ENCODE data around the gene XRRA1. TPM values are rescaled to one million over a fixed set of nuclear protein-coding genes. Genes with fewer than 3 reads are reported as not detected.
"Not testable (repeated sequence)": the region's sequence is repeated elsewhere in the genome, so short reads cannot be mapped to it uniquely, and the experiment has no call there.

The XRRA1 gene
- total RNA-seq, 1 donor: 6.4 TPM

DNA sequence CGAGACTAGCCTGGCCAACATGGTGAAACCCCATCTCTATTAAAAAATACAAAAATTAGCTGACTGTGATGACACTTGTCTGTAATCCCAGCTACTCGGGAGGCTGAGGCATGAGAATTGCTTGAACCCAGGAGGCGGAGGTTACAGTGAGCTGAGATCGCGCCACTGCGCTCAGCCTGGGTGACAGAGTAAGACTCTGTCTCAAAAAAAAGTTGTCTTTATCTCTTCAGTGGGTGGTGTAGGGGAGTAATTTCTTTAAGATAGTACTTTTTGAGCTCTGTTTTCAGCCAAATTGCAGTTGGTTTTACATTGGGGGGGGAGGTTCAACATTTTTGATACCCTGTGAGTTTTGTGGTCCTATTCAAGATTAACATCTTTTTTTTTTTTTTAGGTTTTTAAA is 11.2 kb upstream of the XRRA1 start:
- not testable (repeated sequence) for H3K9me3 ChIP-seq (ENCODE audit: low read depth, low read length); H3K4me1 ChIP-seq (ENCODE audit: insufficient read depth, low read length); H3K4me3 ChIP-seq (ENCODE audit: low read length); H3K27me3 ChIP-seq (ENCODE audit: insufficient read depth, low read length)

- H3K9me3 ChIP-seq (ENCODE audit: low read depth, low read length): no peaks in the 10 kb centered on the region
- H3K4me3 ChIP-seq (ENCODE audit: low read length): no peak overlapping the region
- H3K4me1 ChIP-seq (ENCODE audit: insufficient read depth, low read length): peaks cover 10% of the 10 kb centered on the region
- H3K27me3 ChIP-seq (ENCODE audit: insufficient read depth, low read length): no peaks in the 10 kb centered on the region
Observed at GRCh38 chr11:74957937-74958629, 9.2 kb upstream of the XRRA1 start.

- no peak overlapping the region for H3K4me3 ChIP-seq (ENCODE audit: low read length)
- no peaks in the 10 kb centered on the region for H3K9me3 ChIP-seq (ENCODE audit: low read depth, low read length)
- peaks cover 20% of the 10 kb centered on the region for H3K4me1 ChIP-seq (ENCODE audit: insufficient read depth, low read length)
- H3K27me3 ChIP-seq (ENCODE audit: insufficient read depth, low read length): no peaks in the 10 kb centered on the region
Observed at GRCh38 chr11:74956397-74957015, 7.6 kb upstream of the XRRA1 start.

DNA sequence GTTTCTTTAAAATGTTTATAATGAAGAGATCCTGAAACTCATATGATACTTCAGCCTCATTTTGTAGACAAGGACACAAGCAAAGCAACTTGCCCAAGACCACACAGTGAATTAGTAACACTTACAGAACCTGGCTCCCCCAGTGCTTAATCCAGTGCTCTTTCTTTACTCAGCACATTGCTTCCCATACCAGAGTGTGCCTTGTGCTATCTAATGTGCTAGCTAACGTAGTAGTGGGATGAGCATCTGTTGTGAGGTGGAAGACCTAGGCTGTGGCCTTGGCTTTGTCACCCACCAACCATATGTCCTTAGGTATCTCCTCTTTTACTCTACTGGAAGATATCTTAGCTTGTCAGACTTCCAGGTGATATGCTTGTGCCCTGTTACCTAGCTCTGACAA is 5.3 kb upstream of the XRRA1 start:
- H3K4me1 ChIP-seq (ENCODE audit: insufficient read depth, low read length): peaks cover 41% of the 10 kb centered on the region
- H3K4me3 ChIP-seq (ENCODE audit: low read length): no peak overlapping the region
- no peaks in the 10 kb centered on the region for H3K27me3 ChIP-seq (ENCODE audit: insufficient read depth, low read length)
- H3K9me3 ChIP-seq (ENCODE audit: low read depth, low read length): no peaks in the 10 kb centered on the region

GRCh38 chr11:74953451-74953850 is 4.6 kb upstream of the XRRA1 start:
- no peaks in the 10 kb centered on the region for H3K27me3 ChIP-seq (ENCODE audit: insufficient read depth, low read length)
- H3K9me3 ChIP-seq (ENCODE audit: low read depth, low read length): no peaks in the 10 kb centered on the region
- H3K4me1 ChIP-seq (ENCODE audit: insufficient read depth, low read length): peaks cover 44% of the 10 kb centered on the region
- no peak overlapping the region for H3K4me3 ChIP-seq (ENCODE audit: low read length)

DNA sequence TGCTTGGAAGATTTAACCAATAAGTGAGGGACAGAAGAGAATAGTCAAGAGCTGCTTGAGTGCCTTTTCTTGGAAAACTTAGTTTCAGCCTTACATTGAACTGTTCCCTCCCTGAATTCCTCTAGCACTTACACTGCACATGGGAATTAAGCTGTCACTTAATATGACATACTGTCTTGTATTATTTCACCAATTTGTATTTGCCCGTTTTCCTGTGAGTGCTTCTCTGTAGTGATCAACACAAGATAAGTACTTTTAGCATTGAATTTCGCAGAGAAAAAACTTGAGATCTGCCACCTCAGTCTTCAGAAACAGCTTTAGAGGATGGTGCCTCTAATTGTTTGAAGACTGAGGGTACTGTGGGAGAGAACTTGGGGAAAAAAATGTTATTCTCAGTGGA is 3.9 kb upstream of the XRRA1 start:
- H3K4me1 ChIP-seq (ENCODE audit: insufficient read depth, low read length): peaks cover 45% of the 10 kb centered on the region
- no peak overlapping the region for H3K4me3 ChIP-seq (ENCODE audit: low read length)
- H3K27me3 ChIP-seq (ENCODE audit: insufficient read depth, low read length): no peaks in the 10 kb centered on the region
- H3K9me3 ChIP-seq (ENCODE audit: low read depth, low read length): no peaks in the 10 kb centered on the region

- Histone ChIP-seq H3K4me1 (ENCODE audit: insufficient read depth, low read length) (peaks cover 45% of the 10 kb centered on the region), H3K27me3 (ENCODE audit: insufficient read depth, low read length) (no peaks in the 10 kb centered on the region), H3K4me3 (ENCODE audit: low read length) (no peak overlapping the region), H3K9me3 (ENCODE audit: low read depth, low read length) (no peaks in the 10 kb centered on the region)
Observed at GRCh38 chr11:74951226-74951625, 2.3 kb upstream of the XRRA1 start.

GRCh38 chr11:74950374-74950969 is 1.6 kb upstream of the XRRA1 start:
- H3K9me3 ChIP-seq (ENCODE audit: low read depth, low read length): no peaks in the 10 kb centered on the region
- H3K4me1 ChIP-seq (ENCODE audit: insufficient read depth, low read length): peaks cover 45% of the 10 kb centered on the region
- H3K27me3 ChIP-seq (ENCODE audit: insufficient read depth, low read length): no peaks in the 10 kb centered on the region
- peak overlapping the region; percentile 78 for H3K4me3 ChIP-seq (ENCODE audit: low read length)

GRCh38 chr11:74949753-74950137 is 854 bp upstream of the XRRA1 start:
- no peaks in the 10 kb centered on the region for H3K9me3 ChIP-seq (ENCODE audit: low read depth, low read length)
- peak overlapping the region; percentile 78 for H3K4me3 ChIP-seq (ENCODE audit: low read length)
- peaks cover 45% of the 10 kb centered on the region for H3K4me1 ChIP-seq (ENCODE audit: insufficient read depth, low read length)
- H3K27me3 ChIP-seq (ENCODE audit: insufficient read depth, low read length): no peaks in the 10 kb centered on the region

DNA sequence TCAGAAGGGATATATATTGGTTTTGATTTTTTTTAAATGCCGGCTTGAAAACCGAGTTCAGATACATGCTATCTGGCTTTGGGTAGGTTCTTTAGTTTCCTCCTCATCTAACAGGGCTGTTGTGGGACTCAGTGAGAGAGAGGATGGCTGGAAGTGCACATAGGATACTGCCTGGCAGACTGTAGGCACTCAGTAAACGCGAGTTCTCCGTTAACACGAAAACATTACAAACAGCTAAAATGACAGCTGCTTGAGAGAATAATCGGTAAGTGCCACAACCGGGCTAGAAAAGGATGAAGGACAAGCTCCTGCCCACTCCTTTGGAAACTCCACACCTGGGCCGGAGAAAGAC is 369 bp downstream of the XRRA1 start:
- Histone ChIP-seq H3K4me3 (ENCODE audit: low read length) (peak overlapping the region; percentile 78), H3K9me3 (ENCODE audit: low read depth, low read length) (no peaks in the 10 kb centered on the region), H3K4me1 (ENCODE audit: insufficient read depth, low read length) (peaks cover 42% of the 10 kb centered on the region), H3K27me3 (ENCODE audit: insufficient read depth, low read length) (no peaks in the 10 kb centered on the region)

DNA sequence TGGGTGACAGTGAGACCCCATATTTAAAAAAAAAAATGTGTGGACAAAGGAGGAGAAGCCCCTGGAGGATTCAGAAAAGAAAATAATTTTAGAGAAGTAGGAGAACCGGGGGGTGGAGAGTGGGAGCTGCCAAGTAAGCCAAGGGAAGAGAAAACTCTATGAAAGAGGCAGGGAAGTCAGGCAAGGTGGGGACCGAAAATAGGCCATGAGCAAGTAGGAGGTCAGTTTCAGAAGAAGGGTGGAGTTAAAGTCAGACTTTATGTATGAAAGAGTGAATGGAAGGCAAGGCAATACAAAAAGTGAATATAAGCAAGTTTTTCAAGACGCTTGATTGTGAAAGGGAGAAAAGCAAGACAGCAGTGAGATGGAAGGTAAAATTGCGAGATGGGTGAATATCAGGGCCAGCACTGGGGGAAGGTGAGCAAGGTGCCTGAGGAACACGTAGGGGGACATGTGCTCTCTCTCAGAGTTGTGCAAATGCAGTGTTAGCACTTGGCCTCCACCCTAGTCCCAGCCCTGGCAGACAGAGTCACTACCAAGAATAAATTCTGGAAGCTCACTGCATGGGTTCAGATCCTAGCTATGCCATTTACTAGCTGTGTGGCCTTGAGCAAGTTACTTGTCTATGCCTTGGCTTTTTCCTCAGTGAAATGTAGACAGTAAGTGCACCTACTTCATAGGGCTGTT is 6.7 kb downstream of the XRRA1 start:
- Histone ChIP-seq H3K4me3 (ENCODE audit: low read length) (no peak overlapping the region), H3K27me3 (ENCODE audit: insufficient read depth, low read length) (no peaks in the 10 kb centered on the region), H3K9me3 (ENCODE audit: low read depth, low read length) (no peaks in the 10 kb centered on the region), H3K4me1 (ENCODE audit: insufficient read depth, low read length) (no peaks in the 10 kb centered on the region)

DNA sequence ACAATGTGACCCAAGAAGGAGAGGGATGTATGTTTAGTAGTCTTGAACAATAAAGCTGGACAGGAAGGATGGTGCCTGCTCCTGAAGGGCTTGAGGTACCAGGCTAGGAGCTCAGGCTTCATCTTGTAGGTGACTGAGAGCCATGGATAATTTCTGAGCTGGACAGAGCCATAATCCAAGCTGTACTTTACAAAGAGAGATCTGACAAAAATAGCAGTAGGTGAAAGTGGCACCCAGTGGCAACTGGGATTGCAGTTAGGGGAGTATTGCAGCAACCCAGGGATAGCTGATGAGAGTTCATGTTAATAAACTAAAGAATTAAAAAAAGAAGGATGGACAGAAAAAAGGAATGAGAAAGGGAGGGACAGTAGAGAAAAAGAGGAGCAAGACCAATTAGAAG is 7.4 kb downstream of the XRRA1 start:
- H3K9me3 ChIP-seq (ENCODE audit: low read depth, low read length): no peaks in the 10 kb centered on the region
- H3K4me3 ChIP-seq (ENCODE audit: low read length): no peak overlapping the region
- no peaks in the 10 kb centered on the region for H3K4me1 ChIP-seq (ENCODE audit: insufficient read depth, low read length)
- H3K27me3 ChIP-seq (ENCODE audit: insufficient read depth, low read length): no peaks in the 10 kb centered on the region

DNA sequence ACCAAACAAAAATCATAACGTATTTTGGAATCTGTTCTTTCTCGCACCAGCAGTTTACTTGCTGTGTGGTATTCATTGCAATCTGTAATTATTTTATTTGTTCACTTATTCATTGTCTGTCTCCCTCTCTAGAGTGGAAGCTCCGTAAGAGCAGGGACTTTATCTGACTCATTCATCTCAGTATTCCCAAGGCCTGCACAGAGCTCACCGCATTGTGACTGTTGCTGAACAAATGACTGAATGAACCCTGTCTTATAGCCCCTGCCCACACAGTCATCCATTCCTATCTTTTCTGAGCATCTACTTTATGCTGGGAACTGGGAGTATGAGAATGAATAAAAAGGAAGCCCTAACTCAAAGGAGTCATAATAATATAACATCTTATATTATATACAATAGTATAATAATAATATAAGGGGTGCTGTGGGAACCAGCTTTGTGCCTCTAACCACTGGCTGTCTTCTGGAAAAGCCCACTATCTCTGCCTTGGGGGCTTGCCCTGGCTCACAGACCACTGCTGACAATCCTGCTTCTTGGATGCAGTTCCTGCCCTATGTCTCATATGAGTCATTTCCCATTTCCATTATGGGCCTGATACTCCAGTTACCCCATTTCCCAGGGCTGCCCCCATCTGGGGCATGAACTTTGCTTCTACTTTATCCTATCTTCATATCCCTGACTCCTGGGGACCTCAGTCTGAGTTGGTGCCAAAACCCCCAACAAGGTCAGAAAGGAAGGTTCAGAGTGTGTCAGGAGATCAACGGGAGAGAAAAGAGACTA is 11.0 kb downstream of the XRRA1 start:
- H3K27me3 ChIP-seq (ENCODE audit: insufficient read depth, low read length): no peaks in the 10 kb centered on the region

DNA sequence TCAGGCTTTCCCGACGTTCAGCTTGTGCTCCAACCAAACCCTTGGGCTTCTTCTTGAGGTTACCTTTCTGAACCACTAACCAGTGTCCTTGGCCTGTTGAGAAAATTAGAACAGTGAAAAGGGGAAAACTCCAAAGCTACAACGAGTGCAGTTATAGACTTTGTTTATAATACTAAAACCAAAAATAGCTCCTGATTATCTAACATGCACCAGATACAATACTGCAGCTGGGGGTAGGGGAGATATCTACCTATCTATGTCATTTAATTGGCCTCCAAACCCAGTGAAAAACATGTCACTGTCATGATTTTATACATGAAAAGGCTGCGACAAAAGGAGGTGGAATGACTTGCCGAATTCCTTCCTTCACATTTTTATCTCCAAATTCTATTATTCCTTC is 11.9 kb downstream of the XRRA1 start:
- Histone ChIP-seq H3K27me3 (ENCODE audit: insufficient read depth, low read length) (no peaks in the 10 kb centered on the region), H3K4me1 (ENCODE audit: insufficient read depth, low read length) (no peaks in the 10 kb centered on the region), H3K9me3 (ENCODE audit: low read depth, low read length) (no peaks in the 10 kb centered on the region), H3K4me3 (ENCODE audit: low read length) (no peak overlapping the region)

More for the DNA sequence above, 11.0 kb downstream of the XRRA1 start:
- no peaks in the 10 kb centered on the region for H3K4me1 ChIP-seq (ENCODE audit: insufficient read depth, low read length)
- H3K4me3 ChIP-seq (ENCODE audit: low read length): no peak overlapping the region
- H3K9me3 ChIP-seq (ENCODE audit: low read depth, low read length): no peaks in the 10 kb centered on the region

DNA sequence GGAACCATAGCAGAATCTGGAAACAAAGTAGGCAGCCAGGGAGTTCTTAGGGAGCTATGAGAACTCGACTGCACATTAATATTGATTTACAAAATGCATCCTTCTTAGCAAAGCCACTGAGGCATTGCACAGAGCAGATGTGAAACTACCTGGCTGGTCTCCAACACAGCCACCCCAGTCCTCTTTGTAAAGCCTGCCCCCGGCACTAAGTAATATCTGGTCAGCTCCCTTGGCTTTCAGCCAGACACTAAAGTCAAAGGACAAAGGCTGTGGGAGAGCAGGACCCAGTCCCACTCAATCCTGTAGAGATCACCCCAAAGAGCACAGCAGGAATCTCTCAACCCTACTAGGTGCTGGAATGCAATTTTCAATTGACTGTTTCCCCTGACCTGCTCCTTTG is 12.8 kb downstream of the XRRA1 start:
- no peak overlapping the region for H3K4me3 ChIP-seq (ENCODE audit: low read length)
- no peaks in the 10 kb centered on the region for H3K9me3 ChIP-seq (ENCODE audit: low read depth, low read length)
- H3K27me3 ChIP-seq (ENCODE audit: insufficient read depth, low read length): no peaks in the 10 kb centered on the region
- no peaks in the 10 kb centered on the region for H3K4me1 ChIP-seq (ENCODE audit: insufficient read depth, low read length)

Data from mononuclear cell (primary cell).